ENCODE measurements around the gene GASK1A. TPM values are rescaled to one million over a fixed set of nuclear protein-coding genes. Genes with fewer than 3 reads are reported as not detected.

Gene GASK1A
- total RNA-seq, 2 donors from 2014 or later, result 8.8 to 16.8 TPM

GRCh38 chr3:43001094-43001553 is 22.0 kb downstream of the GASK1A start:
- 37 to 38% methylated on average over 2 to 8 of the region's 8 CpGs for WGBS, 2 donors

GRCh38 chr3:43001556-43002121 is 22.5 kb downstream of the GASK1A start:
- no peaks in the 10 kb centered on the region for H3K9me3 ChIP-seq
- H3K27me3 ChIP-seq, result no peaks in the 10 kb centered on the region
- no peak overlapping the region for H3K4me3 ChIP-seq
- 53 to 54% methylated on average over 5 of the region's 5 CpGs for WGBS, 2 donors
- intact Hi-C loops (cut with DNase I), result no loop called here
- TF ChIP-seq POLR2A (IDR thresholded peaks at IDR 0.05), result no peak
- no peak for TF ChIP-seq CTCF (IDR thresholded peaks at IDR 0.05)
- H3K27ac ChIP-seq, result peak overlapping the region; percentile 10 to 68 (median 55)
- H3K36me3 ChIP-seq (replicated peaks in 1 of 2; ENCODE audit: insufficient read depth in 1 of 2, low read depth in 2 of 2), result no peaks in the 10 kb centered on the region
- DNase-seq (no peak), ATAC-seq (peak; percentile 2)
- peaks cover 29% of the 10 kb centered on the region for H3K4me1 ChIP-seq

More at GRCh38 chr3:43001094-43001553, 22.0 kb downstream of the GASK1A start:
- H3K4me1 ChIP-seq, result peaks cover 32% of the 10 kb centered on the region
- no peaks in the 10 kb centered on the region for H3K9me3 ChIP-seq
- H3K27me3 ChIP-seq, result no peaks in the 10 kb centered on the region
- ATAC-seq (peak; percentile 93), DNase-seq (peak; percentile 82 to 92 (median 88))
- no peaks in the 10 kb centered on the region for H3K36me3 ChIP-seq (replicated peaks in 1 of 2; ENCODE audit: insufficient read depth in 1 of 2, low read depth in 2 of 2)
- peak overlapping the region; percentile 49 to 68 (median 56) for H3K27ac ChIP-seq
- TF ChIP-seq CTCF (IDR thresholded peaks at IDR 0.05), result no peak
- TF ChIP-seq POLR2A (IDR thresholded peaks at IDR 0.05), result no peak
- intact Hi-C loops (cut with DNase I), result no loop called here
- H3K4me3 ChIP-seq, result no peak overlapping the region

- no peaks in the 10 kb centered on the region for H3K9me3 ChIP-seq
- intact Hi-C loops (cut with DNase I), result no loop called here
- no peak overlapping the region for H3K4me3 ChIP-seq
- 88 to 95% methylated on average over 4 of the region's 4 CpGs for WGBS, 2 donors
- TF ChIP-seq CTCF (IDR thresholded peaks at IDR 0.05) (no peak), POLR2A (IDR thresholded peaks at IDR 0.05) (no peak)
- no peaks in the 10 kb centered on the region for H3K36me3 ChIP-seq (replicated peaks in 1 of 2; ENCODE audit: insufficient read depth in 1 of 2, low read depth in 2 of 2)
- ATAC-seq (no peak), DNase-seq (no peak)
- H3K27me3 ChIP-seq, result no peaks in the 10 kb centered on the region
- H3K27ac ChIP-seq, result no peak overlapping the region
- H3K4me1 ChIP-seq, result peaks cover 22% of the 10 kb centered on the region
Measured at GRCh38 chr3:43004282-43004681, 25.2 kb downstream of the GASK1A start.

- 90 to 92% methylated on average over 3 of the region's 3 CpGs for WGBS, 2 donors
- DNase-seq (no peak), ATAC-seq (no peak)
Measured at GRCh38 chr3:43005253-43005652, 26.1 kb downstream of the GASK1A start.

More at GRCh38 chr3:43005253-43005652, 26.1 kb downstream of the GASK1A start:
- no peaks in the 10 kb centered on the region for H3K27me3 ChIP-seq
- no peaks in the 10 kb centered on the region for H3K9me3 ChIP-seq
- TF ChIP-seq CTCF (IDR thresholded peaks at IDR 0.05) (no peak), POLR2A (IDR thresholded peaks at IDR 0.05) (no peak)
- H3K27ac ChIP-seq, result no peak overlapping the region
- H3K36me3 ChIP-seq (replicated peaks in 1 of 2; ENCODE audit: insufficient read depth in 1 of 2, low read depth in 2 of 2), result no peaks in the 10 kb centered on the region
- peaks cover 18% of the 10 kb centered on the region for H3K4me1 ChIP-seq
- intact Hi-C loops (cut with DNase I), result no loop called here
- no peak overlapping the region for H3K4me3 ChIP-seq

Measured in body of pancreas (tissue), 4 donors.